C4-2B (cell line): Measurements from ENCODE around the gene MGST1.

Experiments
- H3K27ac ChIP-seq: fragments of 450-650 bp; 2 replicates; pipeline ENCODE4 v1.5.1; 2017
- ZFX ChIP-seq: fragments of 450-650 bp; IDR thresholded peaks from 2 replicates; pipeline ENCODE4 v1.6.1; 2017
- TF ChIP-seq, protein P1 (sequence below): fragments of 450-650 bp; conservative IDR thresholded peaks from 2 replicates; pipeline ENCODE4 v1.5.1; 2017; ENCODE audit warnings: mild to moderate bottlenecking

The MGST1 gene

DNA sequence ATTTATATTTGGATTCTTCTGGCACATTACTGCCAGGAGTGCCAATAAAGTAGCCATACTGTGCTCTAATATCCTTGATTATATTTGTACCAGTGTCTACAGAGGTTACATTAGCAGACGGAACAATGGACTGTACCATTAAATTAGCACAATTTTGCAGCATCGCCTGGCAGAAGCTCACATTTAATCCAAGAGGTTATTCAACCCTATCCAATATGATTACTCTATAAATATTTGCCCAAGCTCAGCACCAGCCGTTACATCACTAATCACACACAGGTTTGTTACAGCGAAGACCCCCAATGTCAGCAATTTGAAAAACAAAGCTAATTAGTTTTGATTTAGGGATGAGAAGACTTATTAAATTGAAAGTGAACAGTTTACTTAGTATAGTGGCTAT is 16.9 kb upstream of the MGST1 start:
- no peak overlapping the region for H3K27ac ChIP-seq
- TF ChIP-seq ZFX: no peak
- TF ChIP-seq, protein P1, sequence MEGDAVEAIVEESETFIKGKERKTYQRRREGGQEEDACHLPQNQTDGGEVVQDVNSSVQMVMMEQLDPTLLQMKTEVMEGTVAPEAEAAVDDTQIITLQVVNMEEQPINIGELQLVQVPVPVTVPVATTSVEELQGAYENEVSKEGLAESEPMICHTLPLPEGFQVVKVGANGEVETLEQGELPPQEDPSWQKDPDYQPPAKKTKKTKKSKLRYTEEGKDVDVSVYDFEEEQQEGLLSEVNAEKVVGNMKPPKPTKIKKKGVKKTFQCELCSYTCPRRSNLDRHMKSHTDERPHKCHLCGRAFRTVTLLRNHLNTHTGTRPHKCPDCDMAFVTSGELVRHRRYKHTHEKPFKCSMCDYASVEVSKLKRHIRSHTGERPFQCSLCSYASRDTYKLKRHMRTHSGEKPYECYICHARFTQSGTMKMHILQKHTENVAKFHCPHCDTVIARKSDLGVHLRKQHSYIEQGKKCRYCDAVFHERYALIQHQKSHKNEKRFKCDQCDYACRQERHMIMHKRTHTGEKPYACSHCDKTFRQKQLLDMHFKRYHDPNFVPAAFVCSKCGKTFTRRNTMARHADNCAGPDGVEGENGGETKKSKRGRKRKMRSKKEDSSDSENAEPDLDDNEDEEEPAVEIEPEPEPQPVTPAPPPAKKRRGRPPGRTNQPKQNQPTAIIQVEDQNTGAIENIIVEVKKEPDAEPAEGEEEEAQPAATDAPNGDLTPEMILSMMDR: no peak

DNA sequence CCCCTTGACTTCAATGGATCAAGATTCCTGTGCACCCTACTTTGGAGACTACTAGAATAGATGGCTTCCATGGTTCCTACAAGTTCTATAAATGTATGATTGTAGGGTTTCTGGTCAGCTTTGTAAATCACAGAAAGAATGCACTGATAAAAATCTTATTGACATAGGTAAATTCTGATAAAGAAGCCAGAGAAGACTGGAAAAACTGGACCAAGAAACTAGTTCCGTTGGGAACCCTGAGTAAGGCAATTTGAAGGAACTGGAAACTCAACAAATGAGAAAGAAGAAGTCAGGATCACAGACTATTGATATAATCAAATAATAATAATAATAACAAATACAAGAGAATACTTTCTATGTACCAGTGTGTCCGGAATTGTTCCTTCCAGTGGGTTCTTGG is 15.4 kb upstream of the MGST1 start:
- H3K27ac ChIP-seq: peak overlapping the region; percentile 76
- TF ChIP-seq ZFX: no peak
- TF ChIP-seq, protein P1: no peak

DNA sequence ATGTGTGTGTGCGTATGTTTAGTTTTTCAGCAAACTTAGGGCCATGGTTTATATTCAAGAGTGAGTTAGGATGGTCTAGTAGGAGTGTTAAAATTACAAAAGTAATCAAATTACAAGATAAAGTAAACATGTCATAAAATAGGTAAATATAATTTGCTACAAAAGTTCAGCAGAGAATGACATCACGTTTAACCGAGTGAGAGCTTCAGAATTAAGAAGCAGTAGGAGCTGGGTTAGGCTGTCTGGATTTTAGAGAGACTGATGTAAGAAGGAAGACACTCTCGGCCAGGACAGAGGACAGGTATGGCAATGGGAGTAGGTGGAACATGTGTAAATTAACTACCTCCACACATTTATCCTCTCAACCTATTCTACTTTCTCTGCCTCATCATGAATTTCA is 11.6 kb upstream of the MGST1 start:
- TF ChIP-seq, protein P1: no peak
- TF ChIP-seq ZFX: no peak
- H3K27ac ChIP-seq: no peak overlapping the region

- H3K27ac ChIP-seq: no peak overlapping the region
- TF ChIP-seq ZFX: no peak
- TF ChIP-seq, protein P1: no peak
These were observed 3.2 kb upstream of the MGST1 start for GRCh38 chr12:16344269-16344668.

- TF ChIP-seq ZFX: no peak
- TF ChIP-seq, protein P1: no peak
- no peak overlapping the region for H3K27ac ChIP-seq
These were observed 2.3 kb upstream of the MGST1 start for GRCh38 chr12:16345105-16345504.

- peak overlapping the region; percentile 92 for H3K27ac ChIP-seq
- TF ChIP-seq ZFX: no peak
- TF ChIP-seq, protein P1: no peak
These were observed 487 bp upstream of the MGST1 start for GRCh38 chr12:16346958-16347357.

- H3K27ac ChIP-seq: peak overlapping the region; percentile 92
- TF ChIP-seq, protein P1: no peak
- TF ChIP-seq ZFX: no peak
These were observed 1.1 kb downstream of the MGST1 start for GRCh38 chr12:16348435-16349130.
